ENCODE results near the gene PLOD1. TPM values are rescaled to one million over a fixed set of nuclear protein-coding genes. Genes with fewer than 3 reads are reported as not detected.

Gene PLOD1
- total and polyA plus RNA-seq, 8 donors: 20.0 to 55.2 (median 35.1) TPM

DNA sequence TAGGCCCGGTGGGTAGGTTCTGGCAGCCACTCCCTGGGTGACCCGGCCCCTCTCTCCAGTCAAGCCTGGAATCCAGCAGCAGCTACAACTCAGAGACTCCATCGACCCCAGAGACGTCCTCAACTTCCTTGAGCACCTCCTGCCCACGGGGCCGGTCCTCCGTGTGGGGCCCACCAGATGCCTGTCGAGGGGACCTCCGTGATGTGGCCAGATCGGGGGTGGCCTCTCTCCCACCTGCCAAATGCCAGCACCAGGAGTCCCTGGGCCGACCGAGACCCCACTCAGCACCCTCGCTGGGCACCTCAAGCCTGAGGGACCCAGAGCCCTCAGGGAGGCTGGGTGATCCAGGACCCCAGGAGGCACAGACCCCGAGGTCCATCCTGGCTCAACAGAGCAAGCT, 87.5 kb downstream of the PLOD1 start:
- intact Hi-C loops (cut with DNase I): no loop called here
- TF ChIP-seq, protein P1, sequence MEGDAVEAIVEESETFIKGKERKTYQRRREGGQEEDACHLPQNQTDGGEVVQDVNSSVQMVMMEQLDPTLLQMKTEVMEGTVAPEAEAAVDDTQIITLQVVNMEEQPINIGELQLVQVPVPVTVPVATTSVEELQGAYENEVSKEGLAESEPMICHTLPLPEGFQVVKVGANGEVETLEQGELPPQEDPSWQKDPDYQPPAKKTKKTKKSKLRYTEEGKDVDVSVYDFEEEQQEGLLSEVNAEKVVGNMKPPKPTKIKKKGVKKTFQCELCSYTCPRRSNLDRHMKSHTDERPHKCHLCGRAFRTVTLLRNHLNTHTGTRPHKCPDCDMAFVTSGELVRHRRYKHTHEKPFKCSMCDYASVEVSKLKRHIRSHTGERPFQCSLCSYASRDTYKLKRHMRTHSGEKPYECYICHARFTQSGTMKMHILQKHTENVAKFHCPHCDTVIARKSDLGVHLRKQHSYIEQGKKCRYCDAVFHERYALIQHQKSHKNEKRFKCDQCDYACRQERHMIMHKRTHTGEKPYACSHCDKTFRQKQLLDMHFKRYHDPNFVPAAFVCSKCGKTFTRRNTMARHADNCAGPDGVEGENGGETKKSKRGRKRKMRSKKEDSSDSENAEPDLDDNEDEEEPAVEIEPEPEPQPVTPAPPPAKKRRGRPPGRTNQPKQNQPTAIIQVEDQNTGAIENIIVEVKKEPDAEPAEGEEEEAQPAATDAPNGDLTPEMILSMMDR (IDR thresholded peaks at IDR 0.05): no peak
- Histone ChIP-seq H3K4me1 (no peaks in the 10 kb centered on the region), H3K36me3 (no peaks in the 10 kb centered on the region), H3K27ac (no peak overlapping the region), H3K9me3 (no peaks in the 10 kb centered on the region), H3K4me3 (no peak overlapping the region), H3K27me3 (no peaks in the 10 kb centered on the region)
- FAIRE-seq: no peak
- WGBS, 2 donors: 86 to 89% methylated on average over 14 of the region's 14 CpGs
- peak in 1 of 6 donors; percentile 68 for DNase-seq
- no peak for ATAC-seq

Other genes starting within 250 kb of the PLOD1 start
- gene DRAXIN, start 243.0 kb upstream of the PLOD1 start, total RNA-seq: under 1 TPM in 5 of 6 donors, not detected in 1; 0.03 to 0.09 (median 0.03) TPM
- under 1 TPM; under 0.01 TPM for gene DRAXIN, start 243.0 kb upstream of the PLOD1 start, polyA plus RNA-seq
- 10 to 100 TPM; 16.8 to 28.1 (median 22.0) TPM for gene AGTRAP, start 198.6 kb upstream of the PLOD1 start, total RNA-seq
- gene AGTRAP, start 198.6 kb upstream of the PLOD1 start, polyA plus RNA-seq: 10 to 100 TPM; 28.5 to 38.5 TPM
- under 1 TPM in 1 of 6 donors, not detected in 5; 0.37 TPM for gene C1orf167, start 172.5 kb upstream of the PLOD1 start, total RNA-seq
- gene C1orf167, start 172.5 kb upstream of the PLOD1 start, polyA plus RNA-seq: 1 to 10 TPM in 1 of 2 donors, under 1 TPM in 1; 0.85 to 1.4 TPM
- 10 to 100 TPM; 12.7 to 18.2 (median 15.6) TPM for gene MTHFR, start 128.8 kb upstream of the PLOD1 start, total RNA-seq
- gene MTHFR, start 128.8 kb upstream of the PLOD1 start, polyA plus RNA-seq: 10 to 100 TPM in 1 of 2 donors, 1 to 10 TPM in 1; 9.6 to 19.1 TPM
- 10 to 100 TPM in 1 of 6 donors, 1 to 10 TPM in 5; 4.3 to 12.3 (median 6.0) TPM for gene CLCN6, start 128.5 kb upstream of the PLOD1 start, total RNA-seq
- gene CLCN6, start 128.5 kb upstream of the PLOD1 start, polyA plus RNA-seq: 10 to 100 TPM; 13.6 to 16.8 TPM
- under 1 TPM in 1 of 6 donors, not detected in 5; 0.24 TPM for gene NPPA, start 86.9 kb upstream of the PLOD1 start, total RNA-seq
- gene NPPA, start 86.9 kb upstream of the PLOD1 start, polyA plus RNA-seq: 1 to 10 TPM in 1 of 2 donors, under 1 TPM in 1; 0.28 to 1.3 TPM
- 1 to 10 TPM in 1 of 6 donors, under 1 TPM in 2, not detected in 3; 0.28 to 1.5 (median 0.31) TPM for gene NPPB, start 75.8 kb upstream of the PLOD1 start, total RNA-seq
- 1 to 10 TPM in 1 of 2 donors, under 1 TPM in 1; 0.95 to 1.6 TPM for gene NPPB, start 75.8 kb upstream of the PLOD1 start, polyA plus RNA-seq
- gene KIAA2013, start 8.3 kb upstream of the PLOD1 start, total RNA-seq: 10 to 100 TPM; 23.9 to 33.8 (median 28.0) TPM
- gene KIAA2013, start 8.3 kb upstream of the PLOD1 start, polyA plus RNA-seq: 10 to 100 TPM; 21.0 to 25.3 TPM
- 10 to 100 TPM; 20.4 to 34.4 (median 26.0) TPM for gene MFN2, start 45.7 kb downstream of the PLOD1 start, total RNA-seq
- 10 to 100 TPM; 13.7 to 21.7 TPM for gene MFN2, start 45.7 kb downstream of the PLOD1 start, polyA plus RNA-seq
- gene MIIP, start 84.8 kb downstream of the PLOD1 start, total RNA-seq: 10 to 100 TPM in 5 of 6 donors, 1 to 10 TPM in 1; 9.3 to 17.8 (median 12.3) TPM
- gene MIIP, start 84.8 kb downstream of the PLOD1 start, polyA plus RNA-seq: 10 to 100 TPM; 48.4 to 59.1 TPM
- under 1 TPM in 5 of 6 donors, not detected in 1; 0.08 to 0.72 (median 0.25) TPM for gene TNFRSF8, start 128.6 kb downstream of the PLOD1 start, total RNA-seq
- under 1 TPM; 0.14 to 0.72 TPM for gene TNFRSF8, start 128.6 kb downstream of the PLOD1 start, polyA plus RNA-seq
- gene TNFRSF1B, start 232.3 kb downstream of the PLOD1 start, total RNA-seq: 10 to 100 TPM in 2 of 6 donors, 1 to 10 TPM in 4; 2.1 to 20.2 (median 5.9) TPM
- 1 to 10 TPM; 3.5 to 4.0 TPM for gene TNFRSF1B, start 232.3 kb downstream of the PLOD1 start, polyA plus RNA-seq